Measurements from ENCODE around the gene LSM8.

Gene LSM8

DNA sequence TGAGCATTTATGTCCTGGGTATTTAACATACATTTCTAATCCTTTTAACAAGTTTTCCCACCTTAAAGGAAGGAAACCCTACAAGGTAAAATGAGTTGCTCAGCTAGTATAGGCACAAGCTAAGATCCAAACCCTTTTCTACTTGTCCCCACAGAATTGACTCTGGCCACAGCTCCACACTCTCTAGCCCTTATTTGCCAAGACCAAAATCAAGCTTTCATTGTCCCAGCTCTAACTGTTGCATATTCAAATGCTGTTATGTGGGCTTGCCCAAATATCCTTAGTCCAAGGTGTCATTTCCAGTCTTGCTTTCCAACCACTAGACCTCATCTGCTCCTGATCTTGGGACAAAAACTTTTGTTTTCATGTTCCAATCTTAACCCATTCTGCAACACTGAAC lies 31.3 kb upstream of the LSM8 start:
- H3K79me2 ChIP-seq (ENCODE audit: low read length) = no peaks in the 10 kb centered on the region
- no peak overlapping the region for H3K9ac ChIP-seq (ENCODE audit: low read length)
- H3K9me3 ChIP-seq (ENCODE audit: insufficient read depth, low read length) = no peaks in the 10 kb centered on the region
- H3K4me1 ChIP-seq (ENCODE audit: low read length) = peaks cover 7% of the 10 kb centered on the region
- H3K4me3 ChIP-seq (ENCODE audit: low read length) = no peak overlapping the region
- H4K20me1 ChIP-seq (ENCODE audit: insufficient read depth, low read length) = no peaks in the 10 kb centered on the region
- 0 out of 2 replicates have a peak, but pooled peaks cover 6% of the 10 kb centered on the region for H3K27me3 ChIP-seq (ENCODE audit: low read depth, low read length)
- no peak overlapping the region for H3K27ac ChIP-seq (ENCODE audit: low read length)
- H3K4me2 ChIP-seq (ENCODE audit: low read length) = no peak overlapping the region
- TF ChIP-seq, protein P1, sequence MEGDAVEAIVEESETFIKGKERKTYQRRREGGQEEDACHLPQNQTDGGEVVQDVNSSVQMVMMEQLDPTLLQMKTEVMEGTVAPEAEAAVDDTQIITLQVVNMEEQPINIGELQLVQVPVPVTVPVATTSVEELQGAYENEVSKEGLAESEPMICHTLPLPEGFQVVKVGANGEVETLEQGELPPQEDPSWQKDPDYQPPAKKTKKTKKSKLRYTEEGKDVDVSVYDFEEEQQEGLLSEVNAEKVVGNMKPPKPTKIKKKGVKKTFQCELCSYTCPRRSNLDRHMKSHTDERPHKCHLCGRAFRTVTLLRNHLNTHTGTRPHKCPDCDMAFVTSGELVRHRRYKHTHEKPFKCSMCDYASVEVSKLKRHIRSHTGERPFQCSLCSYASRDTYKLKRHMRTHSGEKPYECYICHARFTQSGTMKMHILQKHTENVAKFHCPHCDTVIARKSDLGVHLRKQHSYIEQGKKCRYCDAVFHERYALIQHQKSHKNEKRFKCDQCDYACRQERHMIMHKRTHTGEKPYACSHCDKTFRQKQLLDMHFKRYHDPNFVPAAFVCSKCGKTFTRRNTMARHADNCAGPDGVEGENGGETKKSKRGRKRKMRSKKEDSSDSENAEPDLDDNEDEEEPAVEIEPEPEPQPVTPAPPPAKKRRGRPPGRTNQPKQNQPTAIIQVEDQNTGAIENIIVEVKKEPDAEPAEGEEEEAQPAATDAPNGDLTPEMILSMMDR (IDR thresholded peaks at IDR 0.05; ENCODE audit: low read depth, low read length) = no peak
- TF ChIP-seq EZH2phosphoT487 (IDR thresholded peaks at IDR 0.05; ENCODE audit: low read depth) = no peak
- no peaks in the 10 kb centered on the region for H3K36me3 ChIP-seq (replicated peaks; ENCODE audit: low read depth, low read length)
- no peak overlapping the region for H2AFZ ChIP-seq (ENCODE audit: low read depth, low read length)

DNA sequence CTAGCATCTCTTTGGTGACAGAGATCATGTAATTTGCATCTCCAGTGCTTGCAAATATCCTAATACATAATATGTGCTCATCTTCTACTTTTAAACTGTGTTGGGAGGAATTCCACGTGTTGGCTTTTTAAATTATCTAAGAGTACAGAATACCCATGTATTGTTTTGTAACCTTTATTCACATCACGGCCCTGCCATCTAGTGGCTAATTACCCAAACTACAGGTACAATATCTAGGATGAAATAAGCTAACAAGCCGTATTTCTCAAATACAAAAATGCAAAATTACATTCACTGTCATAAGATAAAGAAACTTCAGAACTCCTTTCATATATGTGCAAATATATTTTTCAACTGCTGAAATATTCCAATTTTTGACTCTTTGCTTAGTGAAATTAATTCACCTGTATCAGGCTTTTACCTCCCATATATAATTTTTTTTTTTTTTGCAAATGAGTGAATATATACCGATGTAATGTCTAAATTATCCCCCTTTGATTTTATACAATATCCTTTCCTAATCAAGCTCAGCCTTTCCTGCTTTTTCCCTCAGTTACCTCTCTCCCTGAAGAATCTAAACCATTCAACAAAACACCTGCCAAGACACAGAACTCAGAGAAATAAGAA lies 30.3 kb upstream of the LSM8 start:
- no peak overlapping the region for H2AFZ ChIP-seq (ENCODE audit: low read depth, low read length)
- peaks cover 7% of the 10 kb centered on the region; the same call in 1 of the 2 replicates for H3K9me3 ChIP-seq (ENCODE audit: insufficient read depth, low read length)
- H3K36me3 ChIP-seq (replicated peaks; ENCODE audit: low read depth, low read length) = no peaks in the 10 kb centered on the region
- peaks cover 6% of the 10 kb centered on the region for H3K4me1 ChIP-seq (ENCODE audit: low read length)
- H3K79me2 ChIP-seq (ENCODE audit: low read length) = no peaks in the 10 kb centered on the region
- 0 out of 2 replicates have a peak, but pooled peaks cover 6% of the 10 kb centered on the region for H3K27me3 ChIP-seq (ENCODE audit: low read depth, low read length)
- no peak overlapping the region for H3K9ac ChIP-seq (ENCODE audit: low read length)
- no peak overlapping the region for H3K4me3 ChIP-seq (ENCODE audit: low read length)
- TF ChIP-seq, protein P1 (IDR thresholded peaks at IDR 0.05; ENCODE audit: low read depth, low read length) = peak; percentile 85
- TF ChIP-seq EZH2phosphoT487 (IDR thresholded peaks at IDR 0.05; ENCODE audit: low read depth) = no peak
- no peak overlapping the region for H3K4me2 ChIP-seq (ENCODE audit: low read length)
- no peaks in the 10 kb centered on the region for H4K20me1 ChIP-seq (ENCODE audit: insufficient read depth, low read length)
- no peak overlapping the region for H3K27ac ChIP-seq (ENCODE audit: low read length)

DNA sequence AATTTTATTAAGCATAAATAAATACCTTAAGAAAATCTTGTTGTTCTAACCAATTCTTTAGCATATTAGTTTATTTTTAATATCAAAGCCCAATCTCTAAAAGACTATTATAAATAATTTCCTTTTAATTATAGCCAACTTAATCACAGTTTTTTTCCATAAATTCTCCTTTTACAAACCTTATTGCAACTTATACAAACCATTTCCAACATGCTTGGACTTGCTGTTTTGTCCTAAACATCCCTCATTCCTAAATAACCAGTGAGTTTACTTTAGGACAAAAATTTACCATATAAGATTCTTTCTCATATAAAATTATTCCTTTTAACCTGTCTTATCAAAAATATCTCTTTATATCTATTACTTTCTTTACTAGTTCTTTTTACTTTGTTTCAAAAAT lies 25.2 kb upstream of the LSM8 start:
- 0 out of 2 replicates have a peak, but pooled peaks cover 6% of the 10 kb centered on the region for H3K27me3 ChIP-seq (ENCODE audit: low read depth, low read length)
- no peak overlapping the region for H3K4me3 ChIP-seq (ENCODE audit: low read length)
- no peaks in the 10 kb centered on the region for H3K4me1 ChIP-seq (ENCODE audit: low read length)
- H3K79me2 ChIP-seq (ENCODE audit: low read length) = no peaks in the 10 kb centered on the region
- H3K36me3 ChIP-seq (replicated peaks; ENCODE audit: low read depth, low read length) = no peaks in the 10 kb centered on the region
- H3K4me2 ChIP-seq (ENCODE audit: low read length) = no peak overlapping the region
- H2AFZ ChIP-seq (ENCODE audit: low read depth, low read length) = no peak overlapping the region
- no peak overlapping the region for H3K9ac ChIP-seq (ENCODE audit: low read length)
- H3K9me3 ChIP-seq (ENCODE audit: insufficient read depth, low read length) = peaks cover 14% of the 10 kb centered on the region; the same call in 1 of the 2 replicates
- no peaks in the 10 kb centered on the region for H4K20me1 ChIP-seq (ENCODE audit: insufficient read depth, low read length)
- TF ChIP-seq, protein P1 (IDR thresholded peaks at IDR 0.05; ENCODE audit: low read depth, low read length) = no peak
- no peak for TF ChIP-seq EZH2phosphoT487 (IDR thresholded peaks at IDR 0.05; ENCODE audit: low read depth)
- H3K27ac ChIP-seq (ENCODE audit: low read length) = no peak overlapping the region

- Histone ChIP-seq H2AFZ (ENCODE audit: low read depth, low read length) (no peak overlapping the region), H3K79me2 (ENCODE audit: low read length) (no peaks in the 10 kb centered on the region), H3K27me3 (ENCODE audit: low read depth, low read length) (no peaks in the 10 kb centered on the region), H3K4me1 (ENCODE audit: low read length) (no peaks in the 10 kb centered on the region), H3K27ac (ENCODE audit: low read length) (no peak overlapping the region), H3K4me2 (ENCODE audit: low read length) (no peak overlapping the region), H3K4me3 (ENCODE audit: low read length) (no peak overlapping the region), H3K9me3 (ENCODE audit: insufficient read depth, low read length) (no peaks in the 10 kb centered on the region), H4K20me1 (ENCODE audit: insufficient read depth, low read length) (no peaks in the 10 kb centered on the region), H3K36me3 (replicated peaks; ENCODE audit: low read depth, low read length) (no peaks in the 10 kb centered on the region), H3K9ac (ENCODE audit: low read length) (no peak overlapping the region)
- TF ChIP-seq EZH2phosphoT487 (IDR thresholded peaks at IDR 0.05; ENCODE audit: low read depth) = no peak
- TF ChIP-seq, protein P1 (IDR thresholded peaks at IDR 0.05; ENCODE audit: low read depth, low read length) = no peak
Observed at GRCh38 chr7:118169146-118169545, 14.8 kb upstream of the LSM8 start.

Measured in OCI-LY3 (cell line).